Measurements from ENCODE around the gene RDH14.

DNA sequence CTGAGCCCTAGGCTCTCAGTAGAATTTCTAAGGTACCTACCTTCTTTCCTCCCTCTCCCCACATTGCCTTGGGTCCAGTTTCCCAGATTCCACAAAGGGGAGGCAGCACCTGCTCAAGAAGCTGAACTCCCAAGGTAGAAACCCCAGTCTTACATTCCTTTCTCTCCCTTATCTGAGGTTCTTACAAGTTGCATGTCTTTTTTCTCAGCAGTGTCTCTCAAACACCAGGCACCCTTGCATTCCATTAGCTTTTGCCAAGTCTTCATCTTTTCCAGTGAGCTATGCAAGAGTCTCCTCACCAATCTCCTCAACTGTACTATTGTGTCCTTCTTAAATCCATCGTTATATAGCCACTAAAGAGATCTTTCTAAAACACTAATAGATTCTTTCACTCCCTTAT, 33.0 kb upstream of the RDH14 start:
- TF ChIP-seq, protein P1, sequence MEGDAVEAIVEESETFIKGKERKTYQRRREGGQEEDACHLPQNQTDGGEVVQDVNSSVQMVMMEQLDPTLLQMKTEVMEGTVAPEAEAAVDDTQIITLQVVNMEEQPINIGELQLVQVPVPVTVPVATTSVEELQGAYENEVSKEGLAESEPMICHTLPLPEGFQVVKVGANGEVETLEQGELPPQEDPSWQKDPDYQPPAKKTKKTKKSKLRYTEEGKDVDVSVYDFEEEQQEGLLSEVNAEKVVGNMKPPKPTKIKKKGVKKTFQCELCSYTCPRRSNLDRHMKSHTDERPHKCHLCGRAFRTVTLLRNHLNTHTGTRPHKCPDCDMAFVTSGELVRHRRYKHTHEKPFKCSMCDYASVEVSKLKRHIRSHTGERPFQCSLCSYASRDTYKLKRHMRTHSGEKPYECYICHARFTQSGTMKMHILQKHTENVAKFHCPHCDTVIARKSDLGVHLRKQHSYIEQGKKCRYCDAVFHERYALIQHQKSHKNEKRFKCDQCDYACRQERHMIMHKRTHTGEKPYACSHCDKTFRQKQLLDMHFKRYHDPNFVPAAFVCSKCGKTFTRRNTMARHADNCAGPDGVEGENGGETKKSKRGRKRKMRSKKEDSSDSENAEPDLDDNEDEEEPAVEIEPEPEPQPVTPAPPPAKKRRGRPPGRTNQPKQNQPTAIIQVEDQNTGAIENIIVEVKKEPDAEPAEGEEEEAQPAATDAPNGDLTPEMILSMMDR (conservative IDR thresholded peaks at IDR 0.05; ENCODE audit: low read depth, low read length): no peak
- no peak for TF ChIP-seq EZH2 (IDR thresholded peaks at IDR 0.05; ENCODE audit: borderline replicate concordance, low read depth, low read length, poor library complexity, severe bottlenecking)
